NCI-H226 (cell line): Measurements from ENCODE around the gene GCK.
A peak's percentile ranks its signal among the peaks of the same experiment; 100 is the strongest.

Source experiments
- DNase-seq: peaks from one replicate; pipeline ENCODE4 v3.0.0-alpha.2; 2015

The GCK gene

GRCh38 chr7:44114586-44115310, 74.5 kb downstream of the GCK start:
- no peak for DNase-seq

GRCh38 chr7:44113764-44114354, 75.4 kb downstream of the GCK start:
- no peak for DNase-seq

GRCh38 chr7:44112997-44113763, 76.1 kb downstream of the GCK start:
- DNase-seq: no peak

- no peak for DNase-seq
These were observed 76.8 kb downstream of the GCK start for GRCh38 chr7:44112231-44112996.

- DNase-seq: no peak
These were observed 77.5 kb downstream of the GCK start for GRCh38 chr7:44111761-44112160.

DNA sequence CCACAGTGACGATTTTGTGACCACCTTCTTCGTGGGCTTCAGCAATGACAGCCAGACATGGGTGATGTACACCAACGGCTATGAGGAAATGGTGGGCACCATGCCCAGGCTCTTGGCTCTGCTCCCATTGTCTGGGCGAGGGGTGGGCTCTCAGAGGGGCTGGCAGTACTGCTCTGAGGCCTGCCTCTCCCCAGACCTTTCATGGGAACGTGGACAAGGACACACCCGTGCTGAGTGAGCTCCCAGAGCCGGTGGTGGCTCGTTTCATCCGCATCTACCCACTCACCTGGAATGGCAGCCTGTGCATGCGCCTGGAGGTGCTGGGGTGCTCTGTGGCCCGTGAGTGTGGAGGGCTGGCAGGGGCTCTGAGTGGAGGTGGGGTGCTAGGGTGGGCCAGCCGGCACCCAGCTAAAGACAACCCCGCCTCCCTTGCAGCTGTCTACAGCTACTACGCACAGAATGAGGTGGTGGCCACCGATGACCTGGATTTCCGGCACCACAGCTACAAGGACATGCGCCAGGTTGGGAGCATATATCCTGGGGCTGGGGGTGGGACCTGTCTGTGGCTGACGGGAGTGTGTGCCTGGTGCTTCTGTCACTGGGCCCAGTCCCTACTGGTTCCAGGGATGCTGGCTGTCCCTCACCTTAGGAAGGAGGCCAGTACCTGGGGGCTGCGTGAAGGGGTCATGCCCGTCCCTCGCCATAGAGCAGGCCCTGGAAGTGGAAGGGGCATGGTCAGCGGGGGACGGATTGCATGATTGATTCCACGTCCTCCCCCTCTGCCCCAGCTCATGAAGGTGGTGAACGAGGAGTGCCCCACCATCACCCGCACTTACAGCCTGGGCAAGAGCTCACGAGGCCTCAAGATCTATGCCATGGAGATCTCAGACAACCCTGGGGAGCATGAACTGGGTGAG, 78.3 kb downstream of the GCK start:
- no peak for DNase-seq

- DNase-seq: no peak
These were observed 79.2 kb downstream of the GCK start for GRCh38 chr7:44109991-44110390.

DNA sequence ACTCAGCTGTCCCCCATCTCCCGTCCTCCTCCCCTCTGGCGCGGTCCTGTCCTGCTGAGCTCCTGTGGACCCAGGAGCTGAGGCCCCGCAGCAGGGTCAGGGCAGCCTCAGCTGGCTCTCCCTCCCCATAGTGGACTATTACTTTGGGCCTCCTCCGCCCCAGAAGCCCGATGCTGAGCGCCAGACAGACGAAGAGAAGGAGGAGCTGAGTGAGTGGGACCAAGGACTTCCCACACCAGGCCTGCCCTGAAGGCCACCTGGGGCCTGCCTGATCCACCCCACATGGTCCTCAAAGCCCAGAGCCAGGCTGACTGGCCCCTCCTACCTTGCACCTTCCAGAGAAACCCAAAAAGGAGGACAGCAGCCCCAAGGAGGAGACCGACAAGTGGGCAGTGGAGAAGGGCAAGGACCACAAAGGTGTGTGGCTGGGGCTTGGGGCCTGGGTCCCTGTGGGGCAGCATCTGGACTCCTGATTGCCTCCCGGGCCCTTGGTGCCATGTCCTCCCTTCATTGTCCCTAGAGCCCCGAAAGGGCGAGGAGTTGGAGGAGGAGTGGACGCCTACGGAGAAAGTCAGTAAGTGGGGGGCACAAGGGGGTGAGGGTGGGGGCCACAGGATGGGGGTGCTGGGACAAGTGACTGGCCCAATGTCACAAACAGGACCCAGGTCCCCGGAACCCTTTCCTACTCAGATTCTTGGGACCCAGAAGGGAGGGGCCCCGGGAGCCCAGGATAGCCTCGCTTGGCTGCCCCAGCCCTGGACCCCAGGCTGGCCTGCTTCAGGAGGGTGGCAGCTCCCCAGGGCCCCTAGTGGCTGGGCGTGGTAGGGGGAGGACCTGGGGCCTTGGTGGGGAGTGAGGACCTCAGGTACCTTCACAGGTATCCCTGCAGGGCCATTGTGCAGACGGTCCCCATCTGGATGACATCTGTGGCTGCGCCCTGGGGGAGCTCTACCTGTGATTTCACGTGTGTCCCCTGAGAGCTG, 80.2 kb downstream of the GCK start:
- no peak for DNase-seq

- no peak for DNase-seq
These were observed 81.1 kb downstream of the GCK start for GRCh38 chr7:44107961-44108767.

- no peak for DNase-seq
These were observed 81.9 kb downstream of the GCK start for GRCh38 chr7:44107116-44107960.

DNA sequence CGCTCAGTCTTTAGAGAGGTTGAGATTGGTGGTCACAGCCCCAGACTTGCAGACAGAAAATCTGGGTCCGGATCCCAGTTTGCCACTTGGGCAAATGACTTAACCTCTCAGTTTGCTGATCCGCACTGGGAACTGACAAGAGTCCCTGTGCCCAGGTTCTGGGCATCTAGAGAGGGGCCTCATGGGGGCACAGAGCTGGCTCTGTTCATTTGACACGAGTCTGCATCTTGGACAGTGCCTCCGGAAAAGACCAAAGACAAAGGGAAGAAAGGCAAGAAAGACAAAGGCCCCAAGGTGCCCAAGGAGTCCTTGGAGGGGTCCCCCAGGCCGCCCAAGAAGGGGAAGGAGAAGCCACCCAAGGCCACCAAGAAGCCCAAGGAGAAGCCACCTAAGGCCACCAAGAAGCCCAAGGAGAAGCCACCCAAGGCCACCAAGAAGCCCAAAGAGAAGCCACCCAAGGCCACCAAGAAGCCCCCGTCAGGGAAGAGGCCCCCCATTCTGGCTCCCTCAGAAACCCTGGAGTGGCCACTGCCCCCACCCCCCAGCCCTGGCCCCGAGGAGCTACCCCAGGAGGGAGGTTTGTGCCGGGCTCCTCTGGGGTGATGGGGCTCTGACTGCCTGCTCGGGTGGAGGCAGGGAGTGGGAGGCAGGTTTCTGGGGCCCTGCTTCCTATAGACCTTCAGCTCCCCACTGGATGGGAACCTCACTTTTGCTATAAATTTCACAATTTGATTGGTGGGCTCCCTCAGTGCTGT, 82.8 kb downstream of the GCK start:
- DNase-seq: no peak

DNA sequence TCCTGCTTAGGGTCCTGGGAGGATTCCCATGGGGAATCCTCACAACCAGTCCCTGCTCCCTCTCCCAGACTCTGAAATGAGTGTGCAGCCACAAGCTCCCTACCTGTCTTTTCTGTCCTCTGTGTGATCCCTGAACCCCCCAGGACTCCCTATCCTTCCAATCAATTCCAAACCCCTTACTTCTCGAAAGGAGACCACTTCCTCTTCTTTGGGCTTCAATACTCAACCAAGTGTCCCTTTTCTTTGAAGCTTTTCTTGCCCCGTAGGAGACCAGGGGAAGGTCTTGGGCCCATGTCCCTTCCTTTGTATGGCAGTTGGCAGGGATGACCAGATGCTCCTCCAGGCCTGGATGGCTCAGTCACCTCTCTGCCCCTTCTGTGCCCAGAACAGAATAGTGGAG, 83.4 kb downstream of the GCK start:
- DNase-seq: no peak

- DNase-seq: peak; percentile 72
These were observed 84.1 kb downstream of the GCK start for GRCh38 chr7:44104860-44105771.

DNA sequence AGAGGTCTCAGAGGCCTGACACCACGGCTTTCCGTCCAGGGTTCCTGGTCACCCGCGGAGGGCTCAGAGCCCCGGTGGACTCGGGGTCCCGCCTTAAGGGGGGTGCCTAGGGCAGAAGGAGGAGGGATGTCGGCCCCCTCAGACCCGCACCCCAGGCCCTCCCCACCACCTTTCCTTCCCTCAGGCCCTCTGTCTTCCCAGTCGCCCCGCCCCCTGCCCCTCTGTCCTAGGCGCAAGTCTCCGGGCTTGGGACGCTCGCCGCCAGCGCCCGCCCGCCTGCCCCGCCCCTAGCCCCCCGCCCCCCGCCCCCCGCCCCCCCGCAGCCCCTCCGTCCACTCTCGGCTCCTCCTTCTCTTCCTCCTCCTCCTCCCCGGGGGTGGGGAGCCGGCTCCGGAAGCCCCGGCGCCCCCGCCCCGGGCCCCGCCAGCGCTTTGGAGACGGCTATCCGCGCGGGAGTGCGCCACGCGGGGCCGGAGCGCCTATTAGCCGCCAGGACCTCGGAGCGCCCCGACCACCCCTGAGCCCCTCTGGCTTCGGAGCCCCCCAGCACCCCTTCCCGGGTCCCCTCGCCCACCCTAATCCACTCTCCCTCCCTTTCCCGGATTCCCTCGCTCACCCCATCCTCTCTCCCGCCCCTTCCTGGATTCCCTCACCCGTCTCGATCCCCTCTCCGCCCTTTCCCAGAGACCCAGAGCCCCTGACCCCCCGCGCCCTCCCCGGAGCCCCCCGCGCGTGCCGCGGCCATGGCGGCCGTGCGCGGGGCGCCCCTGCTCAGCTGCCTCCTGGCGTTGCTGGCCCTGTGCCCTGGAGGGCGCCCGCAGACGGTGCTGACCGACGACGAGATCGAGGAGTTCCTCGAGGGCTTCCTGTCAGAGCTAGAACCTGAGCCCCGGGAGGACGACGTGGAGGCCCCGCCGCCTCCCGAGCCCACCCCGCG, 85.0 kb downstream of the GCK start, which contains the start of gene AEBP1:
Gene AEBP1 (plus strand): TSS at position 423 of the 937 bp plus-strand sequence. CDS start 321 bp downstream, at position 744.
- DNase-seq: no peak

DNA sequence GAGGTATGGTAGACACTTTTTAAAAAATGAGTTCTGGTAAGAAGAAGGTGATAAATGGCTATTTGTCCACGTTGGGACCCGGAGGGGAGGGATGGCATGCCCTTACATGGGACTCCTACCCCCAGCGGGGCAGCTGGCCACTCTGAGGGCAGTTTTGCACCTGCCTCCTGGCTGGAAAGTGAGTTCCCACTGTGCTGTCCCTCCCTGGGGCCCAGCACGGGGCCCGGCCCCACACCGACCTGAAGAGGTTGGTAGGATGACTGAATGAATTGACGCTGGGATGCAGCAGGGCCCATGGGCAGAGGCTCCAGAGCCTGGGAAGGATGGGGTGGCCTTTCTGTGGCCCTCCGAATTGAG, 85.7 kb downstream of the GCK start:
- no peak for DNase-seq
